ENCODE measurements around the gene RAB34. TPM values are rescaled to one million over a fixed set of nuclear protein-coding genes. Genes with fewer than 3 reads are reported as not detected.

Gene RAB34
- polyA plus RNA-seq, 2 of the 4 experiments (the other 2 are of a cell fraction) = 211 to 288 TPM

GRCh38 chr17:28755486-28755885, 37.8 kb upstream of the RAB34 start:
- ATAC-seq (no peak), FAIRE-seq (no peak), DNase-seq (ENCODE audit: low read depth in 1 of 2, low spot score in 1 of 2) (no peak)
- peaks cover 2% of the 10 kb centered on the region for H3K4me1 ChIP-seq
- H3K4me3 ChIP-seq = no peak overlapping the region
- ChIA-PET POLR2A (no interaction called here), CTCF (interaction anchor here (1.2 to 22.6 kb wide), 3 partner anchors 8 to 28 kb away, joined by 3 to 977 read pairs (median 244); partner anchors contain the start of genes NEK8, RPL23A and TLCD1)
- H3K4me2 ChIP-seq = no peak overlapping the region
- no peak for TF ChIP-seq POLR2AphosphoS2 (conservative IDR thresholded peaks at IDR 0.05; ENCODE audit: low read length)
- TF ChIP-seq JUNB (IDR thresholded peaks at IDR 0.05) = no peak
- no peak for TF ChIP-seq TFCP2L1 (CRISPR knock-in tag; IDR thresholded peaks at IDR 0.05)
- TF ChIP-seq, protein P1, sequence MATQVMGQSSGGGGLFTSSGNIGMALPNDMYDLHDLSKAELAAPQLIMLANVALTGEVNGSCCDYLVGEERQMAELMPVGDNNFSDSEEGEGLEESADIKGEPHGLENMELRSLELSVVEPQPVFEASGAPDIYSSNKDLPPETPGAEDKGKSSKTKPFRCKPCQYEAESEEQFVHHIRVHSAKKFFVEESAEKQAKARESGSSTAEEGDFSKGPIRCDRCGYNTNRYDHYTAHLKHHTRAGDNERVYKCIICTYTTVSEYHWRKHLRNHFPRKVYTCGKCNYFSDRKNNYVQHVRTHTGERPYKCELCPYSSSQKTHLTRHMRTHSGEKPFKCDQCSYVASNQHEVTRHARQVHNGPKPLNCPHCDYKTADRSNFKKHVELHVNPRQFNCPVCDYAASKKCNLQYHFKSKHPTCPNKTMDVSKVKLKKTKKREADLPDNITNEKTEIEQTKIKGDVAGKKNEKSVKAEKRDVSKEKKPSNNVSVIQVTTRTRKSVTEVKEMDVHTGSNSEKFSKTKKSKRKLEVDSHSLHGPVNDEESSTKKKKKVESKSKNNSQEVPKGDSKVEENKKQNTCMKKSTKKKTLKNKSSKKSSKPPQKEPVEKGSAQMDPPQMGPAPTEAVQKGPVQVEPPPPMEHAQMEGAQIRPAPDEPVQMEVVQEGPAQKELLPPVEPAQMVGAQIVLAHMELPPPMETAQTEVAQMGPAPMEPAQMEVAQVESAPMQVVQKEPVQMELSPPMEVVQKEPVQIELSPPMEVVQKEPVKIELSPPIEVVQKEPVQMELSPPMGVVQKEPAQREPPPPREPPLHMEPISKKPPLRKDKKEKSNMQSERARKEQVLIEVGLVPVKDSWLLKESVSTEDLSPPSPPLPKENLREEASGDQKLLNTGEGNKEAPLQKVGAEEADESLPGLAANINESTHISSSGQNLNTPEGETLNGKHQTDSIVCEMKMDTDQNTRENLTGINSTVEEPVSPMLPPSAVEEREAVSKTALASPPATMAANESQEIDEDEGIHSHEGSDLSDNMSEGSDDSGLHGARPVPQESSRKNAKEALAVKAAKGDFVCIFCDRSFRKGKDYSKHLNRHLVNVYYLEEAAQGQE (IDR thresholded peaks at IDR 0.05) = no peak
- TF ChIP-seq CBX8 (IDR thresholded peaks at IDR 0.05) = no peak
- TF ChIP-seq FOSL2 (IDR thresholded peaks at IDR 0.05) = no peak
- no peak for TF ChIP-seq FOSL2 (CRISPR knock-in tag; IDR thresholded peaks at IDR 0.05)
- TF ChIP-seq FOSB (CRISPR knock-in tag; IDR thresholded peaks at IDR 0.05) = no peak
- TF ChIP-seq PHF8 (IDR thresholded peaks at IDR 0.05; ENCODE audit: borderline replicate concordance, low read depth) = no peak
- no peak for TF ChIP-seq HOXB13 (CRISPR knock-in tag; IDR thresholded peaks at IDR 0.05; ENCODE audit: low read depth)
- no peak for TF ChIP-seq CBX2 (IDR thresholded peaks at IDR 0.05; ENCODE audit: borderline replicate concordance, low read depth)
- TF ChIP-seq SMC3 (IDR thresholded peaks at IDR 0.05) = no peak
- TF ChIP-seq CHD2 (IDR thresholded peaks at IDR 0.05; ENCODE audit: low read length, partially characterized antibody) = no peak
- TF ChIP-seq HDAC2 (IDR thresholded peaks at IDR 0.05) = no peak
- no peak for TF ChIP-seq HMGXB4 (CRISPR knock-in tag; IDR thresholded peaks at IDR 0.05; ENCODE audit: borderline replicate concordance)
- TF ChIP-seq RARB (CRISPR knock-in tag; IDR thresholded peaks at IDR 0.05) = no peak
- no peak for TF ChIP-seq ELK1 (IDR thresholded peaks at IDR 0.05; ENCODE audit: low read depth, low read length)
- no peak for TF ChIP-seq USF2 (IDR thresholded peaks at IDR 0.05)
- no peak for TF ChIP-seq E2F6 (IDR thresholded peaks at IDR 0.05; ENCODE audit: borderline replicate concordance, low read depth)
- TF ChIP-seq, protein P2, sequence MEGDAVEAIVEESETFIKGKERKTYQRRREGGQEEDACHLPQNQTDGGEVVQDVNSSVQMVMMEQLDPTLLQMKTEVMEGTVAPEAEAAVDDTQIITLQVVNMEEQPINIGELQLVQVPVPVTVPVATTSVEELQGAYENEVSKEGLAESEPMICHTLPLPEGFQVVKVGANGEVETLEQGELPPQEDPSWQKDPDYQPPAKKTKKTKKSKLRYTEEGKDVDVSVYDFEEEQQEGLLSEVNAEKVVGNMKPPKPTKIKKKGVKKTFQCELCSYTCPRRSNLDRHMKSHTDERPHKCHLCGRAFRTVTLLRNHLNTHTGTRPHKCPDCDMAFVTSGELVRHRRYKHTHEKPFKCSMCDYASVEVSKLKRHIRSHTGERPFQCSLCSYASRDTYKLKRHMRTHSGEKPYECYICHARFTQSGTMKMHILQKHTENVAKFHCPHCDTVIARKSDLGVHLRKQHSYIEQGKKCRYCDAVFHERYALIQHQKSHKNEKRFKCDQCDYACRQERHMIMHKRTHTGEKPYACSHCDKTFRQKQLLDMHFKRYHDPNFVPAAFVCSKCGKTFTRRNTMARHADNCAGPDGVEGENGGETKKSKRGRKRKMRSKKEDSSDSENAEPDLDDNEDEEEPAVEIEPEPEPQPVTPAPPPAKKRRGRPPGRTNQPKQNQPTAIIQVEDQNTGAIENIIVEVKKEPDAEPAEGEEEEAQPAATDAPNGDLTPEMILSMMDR (IDR thresholded peaks at IDR 0.05) = no peak
- no peak for TF ChIP-seq FOXS1 (CRISPR knock-in tag; IDR thresholded peaks at IDR 0.05)
- WGBS (ENCODE audit: missing lambda C conversion rate) = 85% methylated on average over 7 of the region's 7 CpGs
- H3K27ac ChIP-seq = no peak overlapping the region
- no peaks in the 10 kb centered on the region for H3K9me3 ChIP-seq

Data from A549 (cell line).